ENCODE data around the gene PRPF39.

DNA sequence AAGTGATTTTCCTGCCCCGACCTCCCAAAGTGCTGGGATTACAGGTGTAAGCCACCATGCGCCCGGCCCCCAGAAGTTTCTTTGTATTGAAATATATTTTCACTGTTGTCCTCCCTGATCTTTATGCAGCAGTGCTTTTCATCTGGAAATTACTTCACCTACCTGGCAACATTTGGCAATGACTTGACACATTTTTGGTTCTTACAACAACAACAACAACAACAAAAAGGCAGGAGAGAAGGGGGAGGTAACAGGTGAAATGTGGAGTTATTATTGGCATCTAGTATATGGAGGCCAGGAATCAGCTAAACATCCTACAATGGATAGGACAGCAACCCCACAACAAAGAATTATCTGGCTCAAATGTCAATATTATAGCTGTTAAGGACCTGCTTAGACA lies 65.7 kb downstream of the PRPF39 start:
- TF ChIP-seq, protein P1, sequence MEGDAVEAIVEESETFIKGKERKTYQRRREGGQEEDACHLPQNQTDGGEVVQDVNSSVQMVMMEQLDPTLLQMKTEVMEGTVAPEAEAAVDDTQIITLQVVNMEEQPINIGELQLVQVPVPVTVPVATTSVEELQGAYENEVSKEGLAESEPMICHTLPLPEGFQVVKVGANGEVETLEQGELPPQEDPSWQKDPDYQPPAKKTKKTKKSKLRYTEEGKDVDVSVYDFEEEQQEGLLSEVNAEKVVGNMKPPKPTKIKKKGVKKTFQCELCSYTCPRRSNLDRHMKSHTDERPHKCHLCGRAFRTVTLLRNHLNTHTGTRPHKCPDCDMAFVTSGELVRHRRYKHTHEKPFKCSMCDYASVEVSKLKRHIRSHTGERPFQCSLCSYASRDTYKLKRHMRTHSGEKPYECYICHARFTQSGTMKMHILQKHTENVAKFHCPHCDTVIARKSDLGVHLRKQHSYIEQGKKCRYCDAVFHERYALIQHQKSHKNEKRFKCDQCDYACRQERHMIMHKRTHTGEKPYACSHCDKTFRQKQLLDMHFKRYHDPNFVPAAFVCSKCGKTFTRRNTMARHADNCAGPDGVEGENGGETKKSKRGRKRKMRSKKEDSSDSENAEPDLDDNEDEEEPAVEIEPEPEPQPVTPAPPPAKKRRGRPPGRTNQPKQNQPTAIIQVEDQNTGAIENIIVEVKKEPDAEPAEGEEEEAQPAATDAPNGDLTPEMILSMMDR (IDR thresholded peaks at IDR 0.05), result no peak
- no peak for TF ChIP-seq POLR2AphosphoS5 (IDR thresholded peaks at IDR 0.05)

All from prostate gland (tissue), 2 donors.